Measurements from ENCODE around the gene XRCC4. TPM values are rescaled to one million over a fixed set of nuclear protein-coding genes. Genes with fewer than 3 reads are reported as not detected.
A peak's percentile ranks its signal among the peaks of the same experiment; 100 is the strongest.
"Not testable (repeated sequence)": the region's sequence is repeated elsewhere in the genome, so short reads cannot be mapped to it uniquely, and the experiment has no call there.

Gene XRCC4
- total RNA-seq, 1 donor from 2014 or later: 9.7 TPM

DNA sequence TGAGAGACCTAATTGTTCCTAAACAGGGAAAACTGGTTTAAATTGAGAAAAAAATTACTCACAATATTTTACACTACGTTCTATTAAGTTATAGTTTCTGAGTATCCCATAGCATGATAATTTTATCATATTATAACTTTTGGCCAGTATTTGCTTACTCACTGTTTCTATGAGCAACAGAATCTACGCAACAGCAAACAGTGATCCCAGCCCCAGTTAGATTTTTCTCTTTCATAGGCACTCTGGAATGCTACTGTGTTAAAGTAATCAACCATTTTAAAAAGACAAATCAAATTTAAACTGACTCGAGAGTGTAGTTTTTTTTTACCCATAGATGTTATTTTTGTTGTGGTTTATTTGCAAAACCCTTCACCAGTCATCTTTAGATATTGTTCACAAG is 107.2 kb downstream of the XRCC4 start:
- no peak for DNase-seq

DNA sequence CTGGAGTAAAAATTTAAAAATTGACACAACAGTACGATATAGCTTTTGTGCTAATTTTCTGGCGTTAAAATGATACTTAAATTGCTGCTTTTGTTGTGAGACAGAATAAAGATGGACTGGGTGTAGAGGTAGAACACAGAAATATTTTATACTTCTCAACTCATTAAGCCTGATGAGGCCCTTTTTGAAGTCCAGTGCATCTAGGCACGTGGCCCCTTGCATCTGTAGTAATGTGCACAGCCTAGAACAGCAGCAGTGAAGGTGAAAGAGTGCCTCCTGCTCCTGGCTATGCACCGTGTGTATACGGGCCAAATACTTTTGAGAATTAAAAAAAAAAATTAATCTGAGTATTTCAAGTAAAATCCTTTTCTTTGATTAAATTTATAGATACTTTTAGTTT is 115.6 kb downstream of the XRCC4 start:
- no peak for DNase-seq

DNA sequence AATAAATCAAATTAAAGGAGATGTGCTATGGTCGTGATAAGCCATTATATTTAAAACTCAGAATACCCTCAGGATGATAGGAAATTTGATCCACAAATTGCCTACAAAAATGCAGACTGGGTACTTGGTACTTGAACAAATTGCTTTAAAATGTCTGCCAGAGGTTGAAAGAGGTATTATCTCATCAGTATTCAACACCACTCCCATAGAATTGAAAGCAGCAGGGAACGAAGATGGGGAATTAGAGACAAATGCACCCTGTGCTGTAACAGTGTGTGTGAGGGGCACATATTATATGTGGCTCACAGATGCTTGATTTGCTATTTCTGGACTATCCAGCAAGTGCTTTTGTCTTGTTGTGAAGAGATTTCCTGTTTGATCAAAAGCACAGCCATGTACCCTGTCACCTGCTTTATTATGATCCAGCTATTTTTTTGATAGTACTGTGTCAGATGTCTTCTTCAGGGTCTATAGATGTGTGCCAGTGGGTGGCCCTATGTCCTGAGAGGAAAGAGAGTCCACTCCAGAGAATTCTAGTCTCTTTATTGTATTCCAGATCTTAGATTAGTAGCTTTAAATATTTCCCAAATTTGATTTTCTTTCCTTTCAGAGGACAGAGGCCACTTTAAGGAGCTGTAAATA is 120.1 kb downstream of the XRCC4 start:
- no peak for DNase-seq

DNA sequence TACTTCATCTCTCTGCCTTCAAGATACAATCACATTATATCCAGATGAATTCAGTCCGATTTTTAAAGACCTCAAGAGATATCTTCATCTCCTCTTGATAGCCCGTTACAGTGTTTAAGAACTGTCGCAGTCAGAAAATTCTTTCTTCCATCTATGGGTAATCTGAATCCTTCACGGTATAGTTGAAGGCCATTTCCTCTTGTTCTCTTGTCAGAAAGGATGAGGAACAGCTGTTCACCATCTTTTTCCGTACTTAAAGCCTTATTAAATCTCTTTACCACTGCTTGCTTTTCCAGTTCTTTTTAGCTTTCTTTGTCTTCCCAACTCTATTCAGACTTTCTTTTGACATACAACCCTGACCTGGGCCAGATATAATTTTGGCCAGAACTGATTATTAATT is 121.8 kb downstream of the XRCC4 start:
- DNase-seq: peak; percentile 72

DNA sequence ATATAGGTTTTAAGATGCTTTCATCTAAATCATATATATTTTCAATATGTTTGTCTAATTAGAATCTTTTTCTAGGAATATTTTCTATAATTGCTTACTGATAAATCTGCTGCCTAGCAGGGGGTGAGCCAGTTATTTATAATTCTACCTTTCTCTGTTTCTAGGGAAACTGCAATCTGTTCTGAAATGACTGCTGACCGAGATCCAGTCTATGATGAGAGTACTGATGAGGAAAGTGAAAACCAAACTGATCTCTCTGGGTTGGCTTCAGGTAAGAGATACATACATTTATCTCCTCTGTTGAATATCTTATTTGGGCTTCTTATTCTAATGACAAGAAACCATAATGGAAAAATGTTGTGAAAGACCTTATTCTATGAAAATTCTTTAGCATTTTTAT is 127.3 kb downstream of the XRCC4 start:
- DNase-seq: no peak

DNA sequence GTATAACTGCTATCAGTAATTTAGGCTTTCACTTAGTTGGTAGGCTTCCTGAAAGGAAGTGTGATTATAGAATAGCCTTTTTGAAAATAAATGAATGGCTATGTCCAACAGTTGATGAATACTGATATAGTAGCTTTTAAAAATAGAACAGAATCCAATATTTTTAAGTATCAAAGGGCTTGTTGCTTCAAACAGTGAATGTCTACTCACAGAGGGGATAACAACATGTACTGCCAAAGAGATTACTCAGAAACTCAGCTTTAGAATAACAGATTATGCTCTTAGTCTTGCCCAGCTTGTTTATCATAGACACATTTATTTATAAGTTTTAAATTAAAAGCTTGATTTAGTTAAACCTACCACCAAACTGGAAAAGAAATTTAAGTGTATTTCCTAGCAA is 132.6 kb downstream of the XRCC4 start:
- DNase-seq: no peak

DNA sequence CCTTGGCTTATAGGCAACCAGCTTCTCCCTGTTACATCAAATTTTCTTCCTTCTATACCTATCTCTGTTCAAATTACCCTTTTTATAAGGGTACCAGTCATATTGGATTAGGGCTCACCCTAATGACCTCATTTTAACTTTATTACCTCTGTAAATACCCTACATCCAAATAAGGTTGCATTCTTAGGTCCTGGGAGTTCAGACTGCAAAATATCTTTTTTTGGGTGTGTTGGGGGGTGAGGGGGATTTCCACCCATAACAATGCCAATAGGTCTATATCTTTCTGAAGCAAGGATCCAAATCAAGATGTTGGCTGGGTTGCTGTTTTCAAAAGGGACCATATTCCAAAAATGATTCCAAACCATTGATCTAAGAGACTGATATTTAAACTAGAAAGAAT is 141.7 kb downstream of the XRCC4 start:
- DNase-seq: no peak

DNA sequence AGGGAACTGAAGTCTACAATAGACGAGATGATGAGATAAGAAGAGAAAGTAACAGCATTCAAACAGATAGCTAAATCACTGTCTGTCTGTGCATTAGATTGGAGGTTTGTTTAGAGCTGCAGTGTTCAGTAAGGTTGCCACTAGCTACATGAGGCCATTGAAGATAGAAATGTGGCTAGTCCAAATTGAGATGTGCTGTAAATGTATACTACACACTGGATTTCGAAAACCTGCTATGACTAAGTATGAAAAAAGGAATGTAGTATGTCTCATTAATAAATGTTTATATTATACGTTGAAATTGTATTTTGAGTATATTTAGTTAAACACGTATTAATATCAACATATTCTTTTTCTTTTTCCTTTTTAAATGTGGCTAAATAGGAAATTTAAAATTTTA is 142.1 kb downstream of the XRCC4 start:
- DNase-seq: no peak

DNA sequence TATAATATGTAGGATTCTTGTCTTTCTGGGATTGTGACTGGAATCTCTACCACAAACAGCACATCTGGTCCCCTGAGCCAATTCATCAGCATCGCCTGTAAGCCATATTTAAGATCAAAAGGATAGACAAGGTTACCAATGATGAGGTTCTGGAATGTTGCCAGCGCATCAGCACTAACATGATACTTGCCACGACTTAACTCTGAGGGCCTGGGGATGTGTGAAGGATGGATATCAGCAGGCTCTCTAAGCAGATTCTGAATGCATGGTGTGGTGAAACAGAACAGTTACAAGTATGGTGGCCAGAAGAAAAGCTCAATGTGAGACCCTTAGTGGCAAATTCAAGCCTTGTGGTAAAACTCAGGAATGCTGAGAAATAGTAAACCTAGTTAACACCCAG is 143.0 kb downstream of the XRCC4 start:
- peak; percentile 24 for DNase-seq

DNA sequence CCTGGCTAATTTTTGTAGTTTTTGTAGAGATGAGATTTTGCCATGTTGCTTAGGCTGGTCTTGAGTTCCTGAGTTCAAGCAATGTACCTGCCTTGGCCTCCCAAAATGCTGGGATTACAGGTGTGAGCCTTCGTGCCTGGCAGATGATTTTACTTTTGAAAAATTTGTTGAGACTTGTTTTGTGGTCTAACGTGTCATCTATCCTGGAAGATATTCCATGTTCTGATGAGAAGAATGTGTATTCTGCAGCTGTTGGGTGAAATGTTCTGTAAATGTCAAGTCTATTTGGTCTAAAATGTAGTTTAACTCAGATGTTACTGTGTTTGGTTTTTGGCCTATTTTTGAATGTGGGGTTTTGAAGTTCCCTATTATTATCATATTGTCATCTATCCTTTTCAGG is 145.6 kb downstream of the XRCC4 start:
- no peak for DNase-seq

DNA sequence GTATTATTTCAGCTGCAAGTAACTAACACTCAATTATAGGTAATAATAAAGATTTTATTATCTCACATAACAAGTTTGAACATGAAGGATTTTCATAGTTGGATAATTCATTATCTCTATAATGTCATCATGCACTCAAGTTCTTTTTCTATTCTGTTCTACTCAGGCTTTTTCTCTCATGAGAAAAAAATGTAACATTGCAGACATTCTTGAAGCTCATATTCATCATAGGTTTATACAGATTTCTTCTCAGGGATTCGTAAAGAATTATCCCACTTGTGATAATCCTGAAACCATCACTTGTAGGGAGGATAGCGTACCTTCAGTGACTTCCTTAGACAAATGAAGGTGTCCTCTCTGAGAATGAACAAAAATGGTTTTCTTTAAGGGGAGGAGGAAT is 150.3 kb downstream of the XRCC4 start:
- no peak for DNase-seq

DNA sequence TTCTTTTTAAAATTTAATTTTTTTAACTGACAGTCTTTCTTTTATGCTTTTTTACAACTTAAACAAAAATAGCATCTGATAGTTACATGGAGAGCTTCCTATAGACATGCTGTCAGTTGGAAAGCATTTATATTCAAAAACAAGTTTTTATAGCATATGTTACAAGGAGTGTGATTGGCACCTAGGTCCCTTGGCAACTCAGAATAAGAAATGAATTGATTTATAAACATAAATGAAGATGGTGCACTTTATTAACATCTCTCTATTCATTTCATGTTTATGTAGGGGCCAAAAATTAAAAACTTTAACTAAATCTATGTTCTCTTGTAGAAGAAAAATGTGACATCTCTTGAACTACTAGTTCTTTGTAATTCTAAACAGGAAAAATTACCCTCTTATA is 153.2 kb downstream of the XRCC4 start:
- no peak for DNase-seq

DNA sequence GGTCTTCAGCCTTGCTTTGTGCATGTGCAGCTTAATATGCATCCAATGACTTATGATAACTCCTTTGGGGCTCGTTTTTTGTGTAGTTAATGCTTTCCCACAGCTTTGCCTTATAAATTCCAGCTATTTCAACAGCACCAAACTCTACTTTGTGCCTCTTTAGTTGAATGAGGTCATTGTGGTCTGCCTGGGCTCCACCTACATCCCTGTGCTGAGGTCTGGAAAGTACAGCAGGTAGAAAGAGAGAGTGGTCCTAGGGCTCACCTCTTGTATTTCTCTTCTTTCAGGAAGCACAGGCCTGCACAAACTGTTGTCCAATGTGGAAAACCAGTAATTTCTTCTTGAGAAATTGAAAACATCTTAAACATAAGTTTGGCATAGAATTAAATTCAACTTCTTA is 167.2 kb downstream of the XRCC4 start:
- DNase-seq: no peak

DNA sequence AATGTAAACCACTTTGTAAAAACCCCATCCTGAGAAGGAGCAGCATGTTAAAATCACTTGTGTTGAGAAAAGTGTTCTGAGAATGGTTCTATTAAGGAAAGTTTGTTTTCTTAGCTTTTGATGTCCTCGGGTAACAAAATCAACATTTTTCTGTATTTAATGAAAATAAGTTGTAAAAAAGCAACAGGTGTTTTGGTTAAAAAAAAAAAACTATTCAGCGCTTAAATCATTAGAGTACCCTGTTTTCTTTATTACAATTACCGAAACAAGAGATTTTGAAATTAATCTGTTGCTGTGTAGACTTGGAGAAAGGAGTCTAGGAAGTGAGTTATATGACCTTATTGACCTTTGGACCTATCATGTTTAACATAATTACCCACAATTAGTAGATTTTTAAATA is 167.7 kb downstream of the XRCC4 start:
- no peak for DNase-seq

DNA sequence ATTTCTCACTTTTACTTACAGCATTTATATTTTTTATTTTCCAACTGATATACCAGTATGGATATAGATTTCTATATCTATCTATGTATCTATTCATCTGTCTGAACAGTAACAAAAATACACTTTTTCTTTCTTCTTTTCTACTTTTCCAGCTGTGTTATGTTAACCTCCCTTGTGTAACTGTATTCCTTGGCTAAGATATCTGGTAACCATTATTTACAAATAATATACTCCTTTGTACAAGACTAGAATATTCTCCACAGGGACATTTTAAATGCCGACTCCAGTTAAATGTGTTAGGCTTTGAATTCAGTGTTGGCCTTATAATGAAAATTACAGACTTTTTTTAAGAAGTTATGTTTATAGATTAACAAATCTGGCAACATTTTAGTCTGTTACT is 168.7 kb downstream of the XRCC4 start:
- DNase-seq: no peak

DNA sequence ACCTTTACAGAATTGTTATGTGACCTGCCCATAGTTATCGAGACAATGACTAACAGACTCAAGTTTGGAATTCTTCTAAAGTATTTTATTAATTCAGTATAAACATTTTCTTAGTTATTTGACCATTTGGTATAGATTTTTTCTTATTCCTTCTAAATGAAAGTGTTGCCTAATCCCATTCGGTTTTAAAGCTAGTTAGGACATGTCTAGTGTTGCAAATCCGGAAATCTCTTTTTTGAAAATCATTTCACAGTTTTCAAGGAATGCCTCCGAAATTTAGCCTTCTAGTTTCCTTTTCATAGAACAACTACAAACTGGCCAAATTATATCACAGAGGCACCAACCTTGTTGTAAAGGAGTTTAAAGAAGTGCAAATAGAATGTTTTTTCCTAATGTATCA is 171.8 kb downstream of the XRCC4 start:
- DNase-seq: no peak

DNA sequence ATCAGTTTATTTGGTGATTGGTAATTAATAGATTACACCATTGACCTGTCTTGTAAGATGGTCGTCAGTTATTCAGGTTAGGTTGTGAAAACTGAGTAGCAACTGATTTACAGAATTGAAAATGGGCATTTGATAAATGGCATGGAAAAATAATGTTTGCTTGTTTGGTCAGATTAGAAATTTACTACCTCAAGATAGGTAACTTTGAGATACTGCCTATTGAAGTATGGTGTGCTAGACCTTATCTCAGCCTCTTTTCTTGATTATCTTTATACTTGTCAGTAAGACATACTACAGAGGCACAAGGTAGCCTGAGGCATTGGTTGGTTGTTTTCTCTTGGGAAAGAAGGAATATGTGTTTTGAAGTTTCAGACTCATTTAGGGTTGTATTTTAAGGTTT is 174.5 kb downstream of the XRCC4 start:
- DNase-seq: no peak

DNA sequence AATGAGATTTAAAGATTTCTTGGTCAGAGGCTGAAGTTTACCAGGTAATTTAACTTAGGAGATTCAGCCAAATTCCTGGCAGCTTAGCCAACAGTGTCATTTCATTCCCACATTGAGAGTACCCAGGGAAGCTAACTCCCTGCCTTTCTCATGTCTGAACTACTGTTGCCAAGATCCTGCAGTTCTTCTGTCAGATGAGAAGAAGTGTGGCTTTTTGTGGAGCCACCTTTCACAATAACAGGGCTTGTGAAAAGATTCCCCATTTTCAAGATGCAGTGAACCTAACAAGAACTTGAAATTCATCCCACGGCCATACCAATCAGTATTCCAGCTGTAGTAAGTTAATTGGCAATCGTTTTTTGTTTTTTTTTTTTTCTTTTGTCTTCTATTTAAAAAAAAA is 176.4 kb downstream of the XRCC4 start:
- DNase-seq: peak; percentile 5

DNA sequence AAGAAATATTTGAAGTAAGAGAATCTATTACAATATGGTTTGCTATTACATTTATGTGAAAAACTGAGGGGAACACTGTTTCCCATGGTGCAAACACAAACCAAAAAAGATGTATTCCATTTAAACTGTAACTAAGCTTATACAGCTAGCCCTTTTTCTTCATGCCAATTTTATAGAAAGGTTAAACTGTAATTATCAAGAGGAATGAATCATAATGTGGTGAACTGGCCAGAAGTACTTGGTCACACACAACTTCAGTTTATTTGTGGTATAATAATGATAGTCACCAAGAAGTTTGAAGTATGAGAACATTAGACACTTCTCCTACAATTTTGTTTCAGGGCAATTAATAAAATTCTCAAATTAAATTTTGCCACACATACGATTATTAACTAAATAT is 177.9 kb downstream of the XRCC4 start:
- no peak for DNase-seq

DNA sequence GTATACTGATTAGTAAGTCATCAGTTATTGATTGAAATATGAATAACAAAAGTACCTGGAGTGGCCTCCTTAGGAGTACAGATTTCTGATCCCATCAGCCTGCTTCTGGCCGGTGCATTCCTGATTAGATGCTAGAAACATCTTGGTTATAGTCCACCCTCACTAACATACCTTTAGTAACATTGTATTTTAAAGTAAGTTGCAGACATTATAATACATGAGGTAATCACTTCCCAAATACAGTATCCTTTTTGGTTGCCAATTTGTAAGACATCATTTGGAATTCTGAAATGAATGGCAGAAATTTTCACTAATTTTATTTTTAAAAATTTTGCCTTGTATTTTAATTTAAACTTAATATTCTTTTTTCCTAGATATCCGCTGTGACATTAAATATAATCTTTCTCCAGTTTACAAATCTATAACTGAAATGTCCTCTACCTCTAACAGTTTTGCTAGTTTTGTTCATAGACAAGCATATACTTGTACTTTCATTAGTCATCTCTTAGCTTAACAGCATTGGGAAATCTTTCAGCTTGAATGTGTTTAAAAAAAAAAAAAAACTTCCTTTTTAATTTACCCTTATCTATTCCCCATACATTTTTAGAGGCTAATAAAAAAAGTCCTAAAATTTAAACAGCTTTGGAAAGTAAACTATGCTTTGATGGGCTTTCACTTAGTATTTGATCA is 178.9 kb downstream of the XRCC4 start:
- no peak for DNase-seq

DNA sequence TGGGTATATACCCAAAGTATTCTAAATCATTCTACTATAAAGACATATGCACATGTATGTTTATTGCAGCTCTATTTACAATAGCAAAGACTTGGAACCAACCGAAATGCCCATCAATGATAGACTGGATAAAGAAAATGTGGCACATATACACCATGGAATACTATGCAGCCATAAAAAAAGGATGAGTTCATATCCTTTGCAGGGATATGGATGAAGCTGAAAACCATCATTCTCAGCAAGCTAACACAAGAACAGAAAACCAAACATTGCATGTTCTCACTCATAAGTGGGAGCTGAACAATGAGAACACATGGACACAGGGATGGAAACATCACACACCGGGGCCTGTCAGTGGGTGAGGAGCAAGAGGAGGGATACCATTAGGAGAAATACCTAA is 180.3 kb downstream of the XRCC4 start:
- DNase-seq: not testable (repeated sequence)

DNA sequence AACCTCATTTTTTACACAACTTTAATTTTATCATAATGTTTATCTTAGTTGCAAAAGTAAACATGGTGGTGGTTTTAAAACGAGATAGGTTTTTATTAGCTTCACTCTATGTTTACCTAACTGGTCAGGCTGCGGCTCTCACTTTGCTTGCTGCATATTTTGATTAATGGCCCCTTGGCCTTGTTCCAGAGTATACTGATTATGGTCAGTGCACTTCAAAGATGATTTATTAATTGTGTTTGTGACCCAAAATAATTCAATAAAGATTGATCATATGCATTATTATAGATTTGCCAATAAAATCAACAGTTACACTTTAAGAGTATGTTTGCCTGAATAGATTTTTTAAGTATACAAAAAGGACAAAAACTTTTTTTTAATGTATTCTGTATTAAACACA is 188.0 kb downstream of the XRCC4 start:
- DNase-seq: no peak

DNA sequence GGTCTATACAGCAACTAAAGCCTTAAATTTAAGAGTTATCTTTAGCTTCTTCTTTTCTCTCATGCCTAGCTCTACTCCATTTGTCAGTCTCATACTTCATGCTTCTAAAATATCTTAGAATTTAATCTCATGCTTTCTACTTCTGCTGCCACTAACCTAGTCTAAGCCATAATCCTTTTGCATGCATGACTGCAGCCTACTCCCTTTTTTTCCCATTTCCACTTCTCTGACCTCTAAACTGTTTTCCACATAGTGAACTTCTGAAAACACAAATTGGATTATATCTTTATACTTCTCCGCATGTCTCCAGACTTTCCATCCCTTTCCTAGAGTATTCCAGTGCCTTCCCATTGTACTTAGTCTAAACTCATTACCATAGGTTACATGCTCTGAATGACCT is 193.0 kb downstream of the XRCC4 start:
- DNase-seq: no peak

DNA sequence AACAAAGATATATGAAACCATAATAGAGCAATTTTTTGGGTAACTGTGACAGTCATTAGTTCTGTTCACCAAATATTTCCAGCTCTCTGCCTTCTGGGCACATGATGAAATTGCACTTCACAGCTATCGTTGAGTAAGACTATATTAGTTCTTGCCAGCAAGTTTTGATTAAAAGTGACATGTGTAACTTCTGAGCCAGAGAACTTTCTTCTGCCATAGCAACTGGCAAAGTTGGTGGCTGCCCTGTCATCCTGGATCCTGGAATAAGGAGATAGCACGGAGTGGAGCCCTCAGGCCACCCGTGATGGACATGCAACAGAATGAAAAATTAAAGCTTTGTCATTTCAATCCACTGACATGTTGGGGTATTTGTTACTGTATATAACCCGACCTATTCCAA is 199.8 kb downstream of the XRCC4 start:
- no peak for DNase-seq

DNA sequence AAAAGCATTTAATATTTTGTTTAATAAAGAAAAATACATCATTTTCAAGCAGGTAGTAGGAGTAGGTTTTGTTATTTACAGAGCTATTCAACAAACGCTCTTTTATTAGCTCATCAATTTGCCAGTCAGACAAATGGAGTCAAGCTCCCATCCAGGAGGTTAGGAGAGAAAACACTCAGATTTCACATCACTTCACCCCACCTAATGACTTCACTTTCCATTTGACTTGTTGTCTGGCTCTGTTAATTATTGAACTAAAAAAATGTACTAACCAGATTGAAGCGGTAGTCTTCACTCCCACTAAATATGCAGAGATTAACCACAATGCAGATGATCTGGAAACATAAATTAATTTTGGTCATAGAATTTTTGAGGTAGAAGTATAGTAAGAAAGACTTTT is 200.6 kb downstream of the XRCC4 start:
- DNase-seq: no peak

Data from tongue (tissue), 2 donors.